H1 (cell line): ENCODE data around the gene FBXO21. TPM values are rescaled to one million over a fixed set of nuclear protein-coding genes. Genes with fewer than 3 reads are reported as not detected.

Experiments used
- CTCF ChIA-PET: fragments of 300-600 bp; sonication (Branson Sonifier 250); formaldehyde crosslinking; loops from one replicate; lab custom pipeline; 2021; ENCODE audit not compliant: partially characterized antibody; lab: Charles Lee
- POLR2A ChIA-PET: fragments of 300-600 bp; sonication (Branson Sonifier 250); formaldehyde crosslinking; loops from one replicate; lab custom pipeline; 2021; ENCODE audit warnings: inconsistent platforms; ENCODE audit not compliant: partially characterized antibody; lab: Charles Lee
- DNase-seq, 2 experiments: peaks; one replicate each; pipeline versions ENCODE4 v3.0.0 to v3.0.0-alpha.2; 2010 to 2022; ENCODE audit warnings: low spot score in 2 of 2, low read depth in 1 of 2, mixed read lengths in 1 of 2
- FAIRE-seq: peaks from 2 replicates; lab custom pipeline; 2011; peaks lifted over from hg19 to GRCh38; lab: Jason Lieb, UNC
- H2AFZ ChIP-seq: 2 replicates; pipeline ENCODE4 v1.8.1; 2012; ENCODE audit warnings: low read length, inconsistent platforms
- H2AK5ac ChIP-seq: 2 replicates; pipeline ENCODE4 v1.6.1; 2013; ENCODE audit warnings: low read depth, low read length
- H2BK120ac ChIP-seq: replicated peaks from 2 replicates; pipeline ENCODE3; 2013; ENCODE audit warnings: low read depth, low read length, inconsistent platforms
- H2BK12ac ChIP-seq: 2 replicates; pipeline ENCODE4 v1.6.1; 2013; ENCODE audit warnings: low read depth, low read length
- H2BK15ac ChIP-seq: 2 replicates; pipeline ENCODE4 v1.6.1; 2013; ENCODE audit warnings: low read length
- H2BK20ac ChIP-seq: 2 replicates; pipeline ENCODE4 v1.6.1; 2013; ENCODE audit warnings: low read length
- H2BK5ac ChIP-seq: 2 replicates; pipeline ENCODE4 v1.6.1; 2013; ENCODE audit warnings: low read depth, low read length
- H3K14ac ChIP-seq: 2 replicates; pipeline ENCODE4 v1.6.1; 2013; ENCODE audit warnings: inconsistent platforms; ENCODE audit not compliant: insufficient read length
- H3K18ac ChIP-seq: 2 replicates; pipeline ENCODE4 v1.6.1; 2013; ENCODE audit warnings: low read length; ENCODE audit errors: extremely low read depth
- H3K23ac ChIP-seq: 2 replicates; pipeline ENCODE4 v1.6.1; 2013; ENCODE audit warnings: inconsistent platforms; ENCODE audit not compliant: insufficient read length
- H3K23me2 ChIP-seq: 2 replicates; pipeline ENCODE4 v1.6.1; 2013; ENCODE audit warnings: low read depth, low read length
- H3K27ac ChIP-seq: 2 replicates; pipeline ENCODE4 v1.6.1; 2011; ENCODE audit warnings: low read depth, low read length, inconsistent platforms
- H3K27me3 ChIP-seq, 4 experiments: replicated peaks in 1 of 4; 1 replicate in 1 of 4; 2 replicates in 3 of 4; pipeline versions ENCODE4 v1.6.1 to v1.8.1; 2011 to 2013; ENCODE audit warnings: low read length in 3 of 4, mild to moderate bottlenecking in 3 of 4, inconsistent platforms in 2 of 4, mixed read lengths in 2 of 4, moderate library complexity in 1 of 4; ENCODE audit not compliant: control insufficient read depth in 3 of 4, insufficient read depth in 3 of 4; ENCODE audit errors: extremely low read depth in 1 of 4
- H3K36me3 ChIP-seq, 4 experiments: 2 replicates each; pipeline versions ENCODE4 v1.6.1 to v1.8.1; 2011 to 2013; ENCODE audit warnings: mild to moderate bottlenecking in 4 of 4, low read length in 3 of 4, moderate library complexity in 2 of 4, control low read depth in 1 of 4, inconsistent platforms in 1 of 4; ENCODE audit not compliant: insufficient read depth in 4 of 4, control insufficient read depth in 2 of 4
- H3K4ac ChIP-seq: replicated peaks from 2 replicates; pipeline ENCODE3; 2013; ENCODE audit warnings: low read length, low read depth, mixed read lengths, inconsistent platforms; ENCODE audit not compliant: insufficient read length
- H3K4me1 ChIP-seq, 4 experiments: replicated peaks in 1 of 4; 1 replicate in 1 of 4; 2 replicates in 3 of 4; pipeline versions ENCODE4 v1.6.1 to v1.8.1; 2011 to 2013; ENCODE audit warnings: low read length in 3 of 4, inconsistent platforms in 2 of 4, mixed read lengths in 1 of 4; ENCODE audit not compliant: insufficient read depth in 4 of 4, control insufficient read depth in 3 of 4
- H3K4me2 ChIP-seq, 2 experiments: 2 replicates each; pipeline versions ENCODE4 v1.6.1 to v1.8.1; 2011 to 2013; ENCODE audit warnings: low read depth in 2 of 2, low read length in 2 of 2, control low read depth in 1 of 2, inconsistent platforms in 1 of 2, mild to moderate bottlenecking in 1 of 2; ENCODE audit not compliant: insufficient read depth in 1 of 2
- H3K4me3 ChIP-seq, 4 experiments: fragments of 200-600, 300-600 bp in 1 of 4; sonication (generic), shearing (Covaris generic), sonication (Bioruptor Twin) in 1 of 4; 2 replicates each; pipeline versions ENCODE4 v1.5.1 to v1.8.1; 2011 to 2016; ENCODE audit warnings: low read length in 4 of 4, low read depth in 3 of 4, control low read depth in 2 of 4, inconsistent platforms in 2 of 4, mild to moderate bottlenecking in 2 of 4, mixed read lengths in 1 of 4, moderate library complexity in 1 of 4; ENCODE audit not compliant: insufficient read depth in 2 of 4; ENCODE audit errors: extremely low read depth in 1 of 4
- H3K56ac ChIP-seq: replicated peaks from 2 replicates; pipeline ENCODE3; 2013; ENCODE audit warnings: low read depth, mild to moderate bottlenecking, mixed read lengths, low read length, inconsistent platforms; ENCODE audit not compliant: insufficient read length
- H3K79me1 ChIP-seq: 2 replicates; pipeline ENCODE4 v1.6.1; 2013; ENCODE audit warnings: low read depth, low read length, control low read depth
- H3K79me2 ChIP-seq, 2 experiments: 2 replicates each; pipeline versions ENCODE4 v1.6.1 to v1.8.1; 2012 to 2013; ENCODE audit warnings: low read length in 2 of 2, mild to moderate bottlenecking in 2 of 2, inconsistent platforms in 1 of 2; ENCODE audit not compliant: insufficient read depth in 2 of 2, control insufficient read depth in 1 of 2
- H3K9ac ChIP-seq, 4 experiments: replicated peaks in 1 of 4; 1 replicate in 1 of 4; 2 replicates in 3 of 4; pipeline versions ENCODE4 v1.6.1 to v1.8.1; 2011 to 2013; ENCODE audit warnings: low read depth in 3 of 4, low read length in 3 of 4, control low read depth in 2 of 4, mild to moderate bottlenecking in 2 of 4, moderate library complexity in 2 of 4, inconsistent platforms in 1 of 4; ENCODE audit errors: extremely low read depth in 1 of 4
- H3K9me3 ChIP-seq, 2 experiments: 2 replicates each; pipeline versions ENCODE4 v1.6.1 to v1.8.1; 2012 to 2013; ENCODE audit warnings: mild to moderate bottlenecking in 2 of 2, moderate library complexity in 2 of 2, control low read depth in 1 of 2, inconsistent platforms in 1 of 2, low read depth in 1 of 2, low read length in 1 of 2, mixed read lengths in 1 of 2; ENCODE audit not compliant: insufficient read depth in 2 of 2
- H4K20me1 ChIP-seq, 2 experiments: replicated peaks in 1 of 2; 2 replicates each; pipeline versions ENCODE3 to v1.8.1; 2011 to 2013; ENCODE audit warnings: inconsistent platforms in 2 of 2, low read length in 2 of 2, mild to moderate bottlenecking in 1 of 2; ENCODE audit not compliant: insufficient read depth in 2 of 2, control insufficient read depth in 1 of 2
- H4K5ac ChIP-seq: 2 replicates; pipeline ENCODE4 v1.6.1; 2013; ENCODE audit warnings: low read length, low read depth, mixed read lengths, inconsistent platforms; ENCODE audit not compliant: insufficient read length
- H4K8ac ChIP-seq: 2 replicates; pipeline ENCODE4 v1.8.0; 2013; ENCODE audit warnings: mild to moderate bottlenecking, moderate library complexity, low read length, inconsistent platforms; ENCODE audit not compliant: insufficient read depth; ENCODE audit errors: extremely low read depth
- H4K91ac ChIP-seq: replicated peaks from 2 replicates; pipeline ENCODE3; 2013; ENCODE audit warnings: low read length, mixed read lengths, inconsistent platforms; ENCODE audit not compliant: insufficient read length
- CBX5 ChIP-seq: fragments of 300-800, 300-1000 bp; sonication (generic); IDR thresholded peaks from 2 replicates; pipeline ENCODE4 v1.7.1; 2016; ENCODE audit warnings: antibody characterized with exemption, low read length, low read depth
- EGR1 ChIP-seq: IDR thresholded peaks from 2 replicates; pipeline ENCODE4 v1.6.1; 2011; ENCODE audit warnings: low read depth, low read length, borderline replicate concordance
- GABPA ChIP-seq: IDR thresholded peaks from 2 replicates; pipeline ENCODE4 v1.6.1; 2011; ENCODE audit warnings: mild to moderate bottlenecking, low read length, moderate library complexity, borderline replicate concordance; ENCODE audit not compliant: insufficient read depth
- SAP30 ChIP-seq: fragments of 300-600 bp; sonication (generic); IDR thresholded peaks from 2 replicates; pipeline ENCODE4 v1.7.1; 2012; ENCODE audit warnings: low read length, moderate library complexity, mild to moderate bottlenecking, inconsistent platforms; ENCODE audit not compliant: insufficient read depth, insufficient replicate concordance
- TCF12 ChIP-seq: IDR thresholded peaks from 2 replicates; pipeline ENCODE4 v1.6.1; 2011; ENCODE audit warnings: low read depth, mild to moderate bottlenecking, low read length
- YY1 ChIP-seq: IDR thresholded peaks from 2 replicates; pipeline ENCODE4 v1.6.1; 2011; ENCODE audit warnings: low read depth, mild to moderate bottlenecking, low read length
- WGBS, 2 experiments: shearing (Covaris generic) in 1 of 2; methylation state at CpG; one replicate each; pipeline versions ENCODE4 v1.1.6 to v1.1.7; 2013 to 2015; ENCODE audit warnings: low lambda C conversion rate in 2 of 2, mixed read lengths in 2 of 2, inconsistent platforms in 1 of 2, low coverage in 1 of 2, missing lambda C conversion rate in 1 of 2; ENCODE audit not compliant: insufficient replicate concordance in 2 of 2, insufficient coverage in 1 of 2, insufficient read length in 1 of 2; ENCODE audit errors: extremely low coverage in 1 of 2, missing lambda C conversion rate in 1 of 2; 5-methylcytosine and 5-hydroxymethylcytosine counted together
- polyA plus RNA-seq, 7 experiments: library from polyadenylated mRNA; depleted of rRNA in 3 of 7; stranded (reverse) in 5 of 7; unstranded in 2 of 7; fragments of >200 nt in 5 of 7; fragments of 200-250 nt in 2 of 7; gene quantifications; 1 replicate in 5 of 7; 2 replicates in 1 of 7; 4 replicates in 1 of 7; pipeline versions ENCODE4 v1.2.1 to v1.2.3, GENCODE V29; 2011 to 2013; ENCODE audit warnings: missing spikeins in 2 of 7, mixed read lengths in 2 of 7
- total RNA-seq: library from RNA; stranded (reverse); fragmentation: NEBNext Ultra II Directional; extraction: Animal tissue kit (Norgen Biotek cat#: 25700); gene quantifications from 2 replicates; pipeline ENCODE4 v1.2.1, GENCODE V29; 2021

FBXO21 gene
- total and polyA plus RNA-seq, 2 of the 8 experiments (the other 6 are each of a cell fraction or from before 2014, with no cell fraction given): 57.0 to 80.6 TPM

DNA sequence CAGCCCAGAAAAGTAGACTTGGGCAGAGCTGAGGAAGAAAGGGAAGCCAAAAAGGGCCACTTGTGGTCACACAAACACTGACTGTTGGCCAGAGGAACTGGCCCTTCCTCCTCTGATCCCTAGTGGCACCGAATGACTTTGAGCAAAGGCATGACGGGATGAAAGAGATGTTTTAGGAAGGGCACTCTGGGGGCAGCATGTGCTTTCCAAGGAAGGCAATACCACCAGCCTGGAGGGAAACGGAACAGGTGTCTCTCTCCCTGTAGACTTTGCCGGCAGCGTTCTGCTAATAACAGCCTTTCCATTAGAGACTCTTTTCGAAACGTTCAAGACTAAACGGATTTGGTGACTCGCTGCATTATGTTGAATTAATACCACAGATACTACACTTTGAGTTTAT lies 12.3 kb upstream of the FBXO21 start:
- no peak overlapping the region for H2BK12ac ChIP-seq
- FAIRE-seq: no peak
- TF ChIP-seq SAP30: no peak
- TF ChIP-seq GABPA: no peak
- no peak for TF ChIP-seq TCF12
- no peak for TF ChIP-seq YY1
- TF ChIP-seq CBX5: no peak
- no peak for TF ChIP-seq EGR1

More for the DNA sequence above, 12.3 kb upstream of the FBXO21 start:
- H3K27me3 ChIP-seq: no peaks in the 10 kb centered on the region; a peak in 1 of 7 replicates
- no peak overlapping the region for H2BK20ac ChIP-seq
- H3K27ac ChIP-seq: no peak overlapping the region
- H3K9ac ChIP-seq: no peak overlapping the region
- no peaks in the 10 kb centered on the region; the same call in 1 of the 2 replicates for H3K23me2 ChIP-seq
- H4K91ac ChIP-seq: no peak overlapping the region
- no peak overlapping the region for H2AK5ac ChIP-seq
- H3K14ac ChIP-seq: no peak overlapping the region
- WGBS, 2 experiments: 90% methylated on average over 9 of the region's 9 CpGs; no CpG with 5 or more reads in 1 of the 2 experiments
- no peak for DNase-seq
- H3K79me1 ChIP-seq: no peaks in the 10 kb centered on the region
- H3K4me1 ChIP-seq: peaks cover 0 to 4% (median 2%) of the 10 kb centered on the region in 4 experiments; a peak in 3 of 7 replicates
- H3K9me3 ChIP-seq: no peaks in the 10 kb centered on the region
- H3K36me3 ChIP-seq: no peaks in the 10 kb centered on the region
- H3K4ac ChIP-seq: no peak overlapping the region
- H3K23ac ChIP-seq: no peak overlapping the region
- no peak overlapping the region for H3K18ac ChIP-seq
- CTCF ChIA-PET: interaction anchor here (0.6 to 3.8 kb wide), 6 partner anchors 10 to 654 kb away, joined by 3 to 17 read pairs (median 4); partner anchors contain the start of gene NOS1
- H3K4me2 ChIP-seq: no peak overlapping the region
- H3K4me3 ChIP-seq: no peak overlapping the region
- POLR2A ChIA-PET: no interaction called here
- no peak overlapping the region for H3K56ac ChIP-seq
- H2BK5ac ChIP-seq: no peak overlapping the region
- no peak overlapping the region for H2BK15ac ChIP-seq
- H2BK120ac ChIP-seq: no peak overlapping the region
- no peaks in the 10 kb centered on the region for H3K79me2 ChIP-seq
- H2AFZ ChIP-seq: no peak overlapping the region
- no peaks in the 10 kb centered on the region for H4K20me1 ChIP-seq
- no peak overlapping the region for H4K5ac ChIP-seq
- H4K8ac ChIP-seq: no peak overlapping the region
